A673 (cell line): ENCODE data around the gene ARPP21. TPM values are rescaled to one million over a fixed set of nuclear protein-coding genes. Genes with fewer than 3 reads are reported as not detected.

Experiments used
- BruUV-seq: library from RNA; stranded (reverse); fragments of 400-500 nt; replicated peaks from 2 replicates; lab custom pipeline; 2021; lab: Mats Ljungman, UMichigan
- CTCF ChIA-PET: fragments of 300-600 bp; sonication (Branson Sonifier 250); formaldehyde crosslinking; loops from one replicate; lab custom pipeline; 2022; ENCODE audit warnings: antibody characterized with exemption; lab: Charles Lee
- POLR2A ChIA-PET: fragments of 300-600 bp; sonication (Branson Sonifier 250); formaldehyde crosslinking; loops from one replicate; lab custom pipeline; 2022; ENCODE audit warnings: antibody characterized with exemption; ENCODE audit not compliant: low non-redundant PET; lab: Charles Lee
- DNase-seq: peaks from one replicate; pipeline ENCODE4 v3.0.0-alpha.2; 2015; ENCODE audit warnings: low spot score
- H3K27ac ChIP-seq: fragments of 200-600 bp; sonication (generic); 2 replicates; pipeline ENCODE4 v1.5.1; 2016; ENCODE audit warnings: mixed run types, low read depth, mild to moderate bottlenecking, mixed read lengths, antibody characterized with exemption, low read length; ENCODE audit not compliant: poor library complexity, severe bottlenecking
- H3K27me3 ChIP-seq: fragments of 200-600 bp; sonication (generic); replicated peaks from 2 replicates; pipeline ENCODE4 v1.6.1; 2017; ENCODE audit warnings: mixed run types, low read depth, mild to moderate bottlenecking, mixed read lengths, antibody characterized with exemption, low read length; ENCODE audit not compliant: insufficient read depth, poor library complexity
- H3K36me3 ChIP-seq: fragments of 200-600 bp; sonication (generic); 2 replicates; pipeline ENCODE4 v1.6.1; 2016; ENCODE audit warnings: mixed run types, mild to moderate bottlenecking, mixed read lengths, antibody characterized with exemption, low read length; ENCODE audit not compliant: insufficient read depth, poor library complexity, severe bottlenecking
- H3K4me1 ChIP-seq: fragments of 200-600 bp; sonication (generic); 2 replicates; pipeline ENCODE4 v1.6.1; 2017; ENCODE audit warnings: mixed run types, mild to moderate bottlenecking, mixed read lengths, antibody characterized with exemption, low read length; ENCODE audit not compliant: insufficient read depth, poor library complexity, severe bottlenecking
- H3K4me3 ChIP-seq: fragments of 200-600 bp; sonication (generic); 2 replicates; pipeline ENCODE4 v1.5.1; 2016; ENCODE audit warnings: low read depth, mixed run types, mild to moderate bottlenecking, mixed read lengths, low read length; ENCODE audit not compliant: poor library complexity, severe bottlenecking
- H3K9me3 ChIP-seq: fragments of 200-600 bp; sonication (generic); 2 replicates; pipeline ENCODE4 v1.6.1; 2016; ENCODE audit warnings: mixed run types, low read depth, mild to moderate bottlenecking, mixed read lengths, antibody characterized with exemption, low read length; ENCODE audit not compliant: poor library complexity, severe bottlenecking
- EZH2 ChIP-seq: fragments of 200-600 bp; sonication (generic); IDR thresholded peaks from 2 replicates; pipeline ENCODE4 v1.6.1; 2017; ENCODE audit warnings: borderline replicate concordance, low read depth, mild to moderate bottlenecking, mixed read lengths, antibody characterized with exemption, low read length; ENCODE audit not compliant: poor library complexity, severe bottlenecking
- intact Hi-C: fragments of 100-400 bp; cut with micrococcal nuclease; formaldehyde crosslinking; loops from one replicate; pipeline ENCODE4 v1.10.0; 2022; ENCODE audit not compliant: unreplicated experiment
- total RNA-seq: library from RNA; stranded (reverse); gene quantifications from 2 replicates; pipeline ENCODE4 v1.2.3, GENCODE V29; 2021
- TF ChIP-seq, protein P1 (sequence below): fragments of 300-800, 200-600 bp; sonication (generic); conservative IDR thresholded peaks from 2 replicates; pipeline ENCODE4 v1.5.1; 2017; ENCODE audit warnings: low read depth, mild to moderate bottlenecking, antibody characterized with exemption, low read length, moderate library complexity, mixed read lengths

ARPP21 gene
- total RNA-seq, 1 experiment from 2014 or later = not detected

- intact Hi-C loops = no loop called here
- BruUV-seq = no TSS peak
- H3K27me3 ChIP-seq = no peaks in the 10 kb centered on the region
- ChIA-PET CTCF (no interaction called here), POLR2A (interaction anchor here (0.5 kb wide), 1 partner anchor 921 kb away, joined by 3 read pairs; no protein-coding TSS in a partner anchor)
- H3K9me3 ChIP-seq = no peaks in the 10 kb centered on the region
- TF ChIP-seq, protein P1, sequence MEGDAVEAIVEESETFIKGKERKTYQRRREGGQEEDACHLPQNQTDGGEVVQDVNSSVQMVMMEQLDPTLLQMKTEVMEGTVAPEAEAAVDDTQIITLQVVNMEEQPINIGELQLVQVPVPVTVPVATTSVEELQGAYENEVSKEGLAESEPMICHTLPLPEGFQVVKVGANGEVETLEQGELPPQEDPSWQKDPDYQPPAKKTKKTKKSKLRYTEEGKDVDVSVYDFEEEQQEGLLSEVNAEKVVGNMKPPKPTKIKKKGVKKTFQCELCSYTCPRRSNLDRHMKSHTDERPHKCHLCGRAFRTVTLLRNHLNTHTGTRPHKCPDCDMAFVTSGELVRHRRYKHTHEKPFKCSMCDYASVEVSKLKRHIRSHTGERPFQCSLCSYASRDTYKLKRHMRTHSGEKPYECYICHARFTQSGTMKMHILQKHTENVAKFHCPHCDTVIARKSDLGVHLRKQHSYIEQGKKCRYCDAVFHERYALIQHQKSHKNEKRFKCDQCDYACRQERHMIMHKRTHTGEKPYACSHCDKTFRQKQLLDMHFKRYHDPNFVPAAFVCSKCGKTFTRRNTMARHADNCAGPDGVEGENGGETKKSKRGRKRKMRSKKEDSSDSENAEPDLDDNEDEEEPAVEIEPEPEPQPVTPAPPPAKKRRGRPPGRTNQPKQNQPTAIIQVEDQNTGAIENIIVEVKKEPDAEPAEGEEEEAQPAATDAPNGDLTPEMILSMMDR = no peak
- no peak for TF ChIP-seq EZH2
- peak overlapping the region; percentile 7 for H3K27ac ChIP-seq
- no peaks in the 10 kb centered on the region for H3K36me3 ChIP-seq
- H3K4me3 ChIP-seq = no peak overlapping the region
- DNase-seq = peak; percentile 90
- H3K4me1 ChIP-seq = peaks cover 29% of the 10 kb centered on the region
Observed at GRCh38 chr3:35760146-35760545, 120.8 kb downstream of the ARPP21 start.

GRCh38 chr3:35761311-35761710, 122.0 kb downstream of the ARPP21 start:
- no peak overlapping the region for H3K4me3 ChIP-seq
- ChIA-PET CTCF (no interaction called here), POLR2A (no interaction called here)
- no peaks in the 10 kb centered on the region for H3K27me3 ChIP-seq
- no peak overlapping the region for H3K27ac ChIP-seq
- H3K36me3 ChIP-seq = no peaks in the 10 kb centered on the region
- no peak for DNase-seq
- TF ChIP-seq EZH2 = no peak
- TF ChIP-seq, protein P1 = no peak
- intact Hi-C loops = no loop called here
- no peaks in the 10 kb centered on the region for H3K9me3 ChIP-seq
- no TSS peak for BruUV-seq
- H3K4me1 ChIP-seq = peaks cover 29% of the 10 kb centered on the region

- no peaks in the 10 kb centered on the region for H3K4me1 ChIP-seq
- no peak overlapping the region for H3K27ac ChIP-seq
- TF ChIP-seq, protein P1 = no peak
- TF ChIP-seq EZH2 = no peak
- no peaks in the 10 kb centered on the region for H3K36me3 ChIP-seq
- no peak for DNase-seq
- no peaks in the 10 kb centered on the region for H3K9me3 ChIP-seq
- ChIA-PET POLR2A (no interaction called here), CTCF (no interaction called here)
- intact Hi-C loops = no loop called here
- BruUV-seq = no TSS peak
- no peak overlapping the region for H3K4me3 ChIP-seq
- H3K27me3 ChIP-seq = no peaks in the 10 kb centered on the region
Observed at GRCh38 chr3:35772381-35773015, 133.2 kb downstream of the ARPP21 start.
